Lung (tissue), 12 donors: ENCODE results near the gene CTAG1B. TPM values are rescaled to one million over a fixed set of nuclear protein-coding genes. Genes with fewer than 3 reads are reported as not detected.

Experiments
- ATAC-seq: fragments of 200-7000 bp; cut with Tn5 transposase; one replicate; pipeline ENCODE4 v1.9.1; 2020; ENCODE audit warnings: moderate number of reproducible peaks; ENCODE audit not compliant: insufficient read depth, low FRiP score
- DNase-seq, 3 donors: peaks; one replicate each; pipeline ENCODE4 v3.0.0-alpha.2; 2013 to 2017
- H3K27ac ChIP-seq, 2 donors: one replicate each; pipeline ENCODE4 v1.5.1; 2013; ENCODE audit warnings: mild to moderate bottlenecking in 2 of 2, moderate library complexity in 2 of 2, control low read depth in 1 of 2, inconsistent platforms in 1 of 2, low read depth in 1 of 2, low read length in 1 of 2
- H3K27me3 ChIP-seq, 3 donors: one replicate each; pipeline ENCODE4 v1.5.1; 2013; ENCODE audit warnings: low read length in 2 of 3; ENCODE audit not compliant: control insufficient read depth in 3 of 3, insufficient read depth in 3 of 3
- H3K36me3 ChIP-seq, 4 donors: one replicate each; pipeline ENCODE4 v1.5.1; 2013; ENCODE audit warnings: low read length in 4 of 4, mild to moderate bottlenecking in 1 of 4, moderate library complexity in 1 of 4; ENCODE audit not compliant: control insufficient read depth in 4 of 4, insufficient read depth in 4 of 4
- H3K4me1 ChIP-seq, 5 donors: one replicate each; pipeline ENCODE4 v1.5.1; 2013; ENCODE audit warnings: low read length in 5 of 5, mild to moderate bottlenecking in 2 of 5, moderate library complexity in 1 of 5; ENCODE audit not compliant: control insufficient read depth in 5 of 5, insufficient read depth in 5 of 5
- H3K4me3 ChIP-seq: one replicate; pipeline ENCODE4 v1.5.1; 2013; ENCODE audit warnings: mild to moderate bottlenecking, control low read depth, moderate library complexity
- H3K9ac ChIP-seq, 2 donors: one replicate each; pipeline ENCODE4 v1.5.1; 2013; ENCODE audit warnings: low read length in 2 of 2, control low read depth in 1 of 2; ENCODE audit not compliant: insufficient read depth in 1 of 2
- H3K9me3 ChIP-seq, 4 donors: one replicate each; pipeline ENCODE4 v1.5.1; 2013; ENCODE audit warnings: low read length in 3 of 4, mild to moderate bottlenecking in 1 of 4, moderate library complexity in 1 of 4; ENCODE audit not compliant: control insufficient read depth in 4 of 4, insufficient read depth in 3 of 4
- CTCF ChIP-seq: IDR thresholded peaks from 2 replicates; pipeline ENCODE4 v1.5.1; 2012; ENCODE audit warnings: mild to moderate bottlenecking; ENCODE audit errors: control extremely low read depth, extremely low read depth
- WGBS, 2 donors: extraction: QIAGEN DNeasy Blood & Tissue Kit; methylation state at CpG; one replicate each; pipeline ENCODE4 v1.1.7; 2013; 5-methylcytosine and 5-hydroxymethylcytosine counted together
- polyA plus RNA-seq, 2 donors: library from polyadenylated mRNA; stranded (reverse); fragments of 200-250 nt; gene quantifications; one replicate each; pipeline ENCODE4 v1.2.1, GENCODE V29; 2013
- total RNA-seq, 2 donors: library from RNA; depleted of rRNA in 1 of 2; stranded (reverse); fragments of >200 nt in 1 of 2; gene quantifications; one replicate each; pipeline ENCODE4 v1.2.1, GENCODE V29; 2014 to 2021
- donor health status: control.
- donor health status: control.
- donor health status: Bipolar disorder and iron deficiency.
- donor health status: healthy.
- donor health status: DM: yes; HTN: yes; CAD: no.

Gene CTAG1B
- total and polyA plus RNA-seq, 4 donors = not detected

GRCh38 chrX:154602766-154603437 is 16.2 kb downstream of the CTAG1B start:
- no peak for TF ChIP-seq CTCF
- Histone ChIP-seq H3K4me1 (no peaks in the 10 kb centered on the region), H3K4me3 (no peak overlapping the region), H3K27ac (no peak overlapping the region), H3K9ac (no peak overlapping the region), H3K27me3 (no peaks in the 10 kb centered on the region), H3K36me3 (no peaks in the 10 kb centered on the region), H3K9me3 (peaks cover 0 to 5% (median 2%) of the 10 kb centered on the region in 4 donors)
- WGBS, 2 donors = 90 to 93% methylated on average over 18 of the region's 18 CpGs
- no peak for ATAC-seq
- DNase-seq = no peak

- ATAC-seq = no peak
- H3K9ac ChIP-seq = no peak overlapping the region
- no peaks in the 10 kb centered on the region for H3K4me1 ChIP-seq
- no peak overlapping the region for H3K4me3 ChIP-seq
- H3K27ac ChIP-seq = no peak overlapping the region
- H3K9me3 ChIP-seq = peaks cover 0 to 6% (median 2%) of the 10 kb centered on the region in 4 donors
- no peaks in the 10 kb centered on the region for H3K27me3 ChIP-seq
- no peak for DNase-seq
- no peak for TF ChIP-seq CTCF
- 77 to 78% methylated on average over 10 to 13 of the region's 13 CpGs for WGBS, 2 donors
- no peaks in the 10 kb centered on the region for H3K36me3 ChIP-seq
Measured at GRCh38 chrX:154602226-154602625, 16.9 kb downstream of the CTAG1B start.

GRCh38 chrX:154600759-154601374 is 18.2 kb downstream of the CTAG1B start:
- Histone ChIP-seq H3K27ac (no peak overlapping the region), H3K9me3 (peaks cover 0 to 6% (median 0%) of the 10 kb centered on the region in 4 donors), H3K4me3 (no peak overlapping the region), H3K4me1 (no peaks in the 10 kb centered on the region), H3K36me3 (no peaks in the 10 kb centered on the region), H3K27me3 (no peaks in the 10 kb centered on the region), H3K9ac (no peak overlapping the region)
- DNase-seq (no peak), ATAC-seq (no peak)
- WGBS, 2 donors = 77 to 87% methylated on average over 9 to 15 of the region's 15 CpGs
- TF ChIP-seq CTCF = no peak
